ENCODE results near the gene TLR6.

GRCh38 chr4:38829237-38829636 is 27.4 kb downstream of the TLR6 start:
- TF ChIP-seq, protein P1, sequence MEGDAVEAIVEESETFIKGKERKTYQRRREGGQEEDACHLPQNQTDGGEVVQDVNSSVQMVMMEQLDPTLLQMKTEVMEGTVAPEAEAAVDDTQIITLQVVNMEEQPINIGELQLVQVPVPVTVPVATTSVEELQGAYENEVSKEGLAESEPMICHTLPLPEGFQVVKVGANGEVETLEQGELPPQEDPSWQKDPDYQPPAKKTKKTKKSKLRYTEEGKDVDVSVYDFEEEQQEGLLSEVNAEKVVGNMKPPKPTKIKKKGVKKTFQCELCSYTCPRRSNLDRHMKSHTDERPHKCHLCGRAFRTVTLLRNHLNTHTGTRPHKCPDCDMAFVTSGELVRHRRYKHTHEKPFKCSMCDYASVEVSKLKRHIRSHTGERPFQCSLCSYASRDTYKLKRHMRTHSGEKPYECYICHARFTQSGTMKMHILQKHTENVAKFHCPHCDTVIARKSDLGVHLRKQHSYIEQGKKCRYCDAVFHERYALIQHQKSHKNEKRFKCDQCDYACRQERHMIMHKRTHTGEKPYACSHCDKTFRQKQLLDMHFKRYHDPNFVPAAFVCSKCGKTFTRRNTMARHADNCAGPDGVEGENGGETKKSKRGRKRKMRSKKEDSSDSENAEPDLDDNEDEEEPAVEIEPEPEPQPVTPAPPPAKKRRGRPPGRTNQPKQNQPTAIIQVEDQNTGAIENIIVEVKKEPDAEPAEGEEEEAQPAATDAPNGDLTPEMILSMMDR (tag by site-specific recombination; IDR thresholded peaks at IDR 0.05) = no peak
- TF ChIP-seq ZNF768 (tag by site-specific recombination; IDR thresholded peaks at IDR 0.05) = no peak
- TF ChIP-seq ZNF76 (tag by site-specific recombination; IDR thresholded peaks at IDR 0.05; ENCODE audit: borderline replicate concordance, low read depth) = no peak
- TF ChIP-seq, protein P2, sequence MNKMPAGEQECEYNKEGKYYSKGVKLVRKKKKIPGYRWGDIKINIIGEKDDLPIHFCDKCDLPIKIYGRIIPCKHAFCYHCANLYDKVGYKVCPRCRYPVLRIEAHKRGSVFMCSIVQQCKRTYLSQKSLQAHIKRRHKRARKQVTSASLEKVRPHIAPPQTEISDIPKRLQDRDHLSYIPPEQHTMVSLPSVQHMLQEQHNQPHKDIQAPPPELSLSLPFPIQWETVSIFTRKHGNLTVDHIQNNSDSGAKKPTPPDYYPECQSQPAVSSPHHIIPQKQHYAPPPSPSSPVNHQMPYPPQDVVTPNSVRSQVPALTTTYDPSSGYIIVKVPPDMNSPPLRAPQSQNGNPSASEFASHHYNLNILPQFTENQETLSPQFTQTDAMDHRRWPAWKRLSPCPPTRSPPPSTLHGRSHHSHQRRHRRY (tag by site-specific recombination; IDR thresholded peaks at IDR 0.05) = no peak
